K562 (cell line): Measurements from ENCODE around the gene ANKS1B. TPM values are rescaled to one million over a fixed set of nuclear protein-coding genes. Genes with fewer than 3 reads are reported as not detected.

Experiments
- ATAC-seq: fragments of 200-7000 bp; cut with Tn5 transposase; 3 replicates; pipeline ENCODE4 v1.9.1; 2020; ENCODE audit warnings: moderate library complexity
- BruUV-seq: library from RNA; stranded (reverse); fragments of 400-500 nt; replicated peaks from 2 replicates; lab custom pipeline; 2021; lab: Mats Ljungman, UMichigan
- CTCF ChIA-PET: fragments of 300-600 bp; formaldehyde crosslinking; extraction: SDS; loops from one replicate; lab custom pipeline; 2021; ENCODE audit warnings: low intra/inter-chr PET ratio; lab: Yijun Ruan, JAX
- POLR2A ChIA-PET: fragments of 300-600, 350-650 bp; sonication (Branson Sonifier 250); formaldehyde crosslinking; extraction: SDS; loops from one replicate; lab custom pipeline; 2021; ENCODE audit warnings: antibody characterized with exemption, inconsistent platforms; lab: Yijun Ruan, JAX
- DNase-seq, 4 experiments: peaks; one replicate each; pipeline versions ENCODE4 v3.0.0 to v3.0.0-alpha.2; 2011 to 2018; ENCODE audit warnings: low spot score in 3 of 4, mixed read lengths in 3 of 4; ENCODE audit errors: extremely low read depth in 1 of 4
- FAIRE-seq: peaks from 2 replicates; lab custom pipeline; 2011; peaks lifted over from hg19 to GRCh38; lab: Jason Lieb, UNC
- H2AFZ ChIP-seq: 2 replicates; pipeline ENCODE4 v1.6.0; 2011; ENCODE audit warnings: low read depth, low read length, control low read depth, inconsistent platforms
- H3K27ac ChIP-seq: fragments of 200-600 bp; 3 replicates; pipeline ENCODE4 v1.8.0; 2011; ENCODE audit warnings: low read depth, mild to moderate bottlenecking, control low read depth, inconsistent platforms, low read length, moderate library complexity, mixed read lengths; ENCODE audit errors: extremely low read depth
- H3K27me3 ChIP-seq, 2 experiments: fragments of 300-600 bp in 1 of 2; 2 replicates in 1 of 2; 3 replicates in 1 of 2; pipeline versions ENCODE4 v1.6.0 to v1.8.0; 2011; ENCODE audit warnings: inconsistent platforms in 2 of 2, low read length in 2 of 2, mild to moderate bottlenecking in 1 of 2, mixed read lengths in 1 of 2, moderate library complexity in 1 of 2; ENCODE audit not compliant: control insufficient read depth in 2 of 2, insufficient read depth in 2 of 2
- H3K36me3 ChIP-seq: fragments of 300-600 bp; 3 replicates; pipeline ENCODE4 v1.8.0; 2011; ENCODE audit warnings: mild to moderate bottlenecking, low read length, inconsistent platforms; ENCODE audit not compliant: control insufficient read depth, insufficient read depth
- H3K4me1 ChIP-seq, 2 experiments: fragments of 200-600 bp in 1 of 2; replicated peaks in 1 of 2; 2 replicates in 1 of 2; 3 replicates in 1 of 2; pipeline versions ENCODE4 v1.5.1 to v1.8.0; 2011; ENCODE audit warnings: inconsistent platforms in 2 of 2, low read length in 2 of 2, mild to moderate bottlenecking in 1 of 2, mixed read lengths in 1 of 2, moderate library complexity in 1 of 2; ENCODE audit not compliant: control insufficient read depth in 2 of 2, insufficient read depth in 2 of 2
- H3K4me2 ChIP-seq: 2 replicates; pipeline ENCODE4 v1.6.1; 2011; ENCODE audit warnings: low read length, control low read depth, inconsistent platforms, mixed read lengths; ENCODE audit not compliant: insufficient read depth
- H3K4me3 ChIP-seq: fragments of 200-600 bp; sonication (generic), shearing (Covaris generic); 2 replicates; pipeline ENCODE4 v1.5.1; 2016; ENCODE audit warnings: control low read depth, inconsistent platforms
- H3K79me2 ChIP-seq: fragments of 200-600 bp; 3 replicates; pipeline ENCODE4 v1.8.0; 2011; ENCODE audit warnings: low read length, inconsistent platforms; ENCODE audit not compliant: control insufficient read depth, insufficient read depth
- H3K9ac ChIP-seq, 2 experiments: 2 replicates each; pipeline versions ENCODE4 v1.6.0 to v1.6.1; 2011; ENCODE audit warnings: low read depth in 2 of 2, low read length in 2 of 2, control low read depth in 1 of 2, inconsistent platforms in 1 of 2, mild to moderate bottlenecking in 1 of 2, mixed read lengths in 1 of 2; ENCODE audit not compliant: insufficient read depth in 1 of 2
- H3K9me1 ChIP-seq: one replicate; pipeline ENCODE4 v1.6.0; 2011; ENCODE audit warnings: inconsistent platforms, mild to moderate bottlenecking, low read length, moderate library complexity; ENCODE audit not compliant: control insufficient read depth, insufficient read depth
- H3K9me3 ChIP-seq: replicated peaks from 2 replicates; pipeline ENCODE4 v1.5.1; 2011; ENCODE audit warnings: low read depth, low read length, inconsistent platforms; ENCODE audit not compliant: control insufficient read depth, insufficient read depth
- H4K20me1 ChIP-seq: replicated peaks from 2 replicates; pipeline ENCODE4 v1.6.1; 2011; ENCODE audit warnings: low read length, inconsistent platforms, mixed read lengths; ENCODE audit not compliant: control insufficient read depth, insufficient read depth
- BMI1 ChIP-seq: fragments of 150-350 bp; IDR thresholded peaks from 2 replicates; pipeline ENCODE4 v1.6.1; 2014; ENCODE audit warnings: low read length
- CBX1 ChIP-seq: sonication (generic); IDR thresholded peaks from 2 replicates; pipeline ENCODE4 v1.6.1; 2016; ENCODE audit warnings: antibody characterized with exemption, low read depth, mild to moderate bottlenecking
- CEBPB ChIP-seq: fragments of 450-650 bp; IDR thresholded peaks from 2 replicates; pipeline ENCODE4 v1.6.1; 2016; ENCODE audit warnings: missing genetic modification characterization, missing compliant biosample characterization
- DDX20 ChIP-seq: fragments of 450-650 bp; IDR thresholded peaks from 2 replicates; pipeline ENCODE4 v1.6.1; 2016; ENCODE audit warnings: missing genetic modification characterization, low read depth, mild to moderate bottlenecking, missing compliant biosample characterization, moderate library complexity
- ELF4 ChIP-seq: fragments of 450-650 bp; formaldehyde crosslinking; IDR thresholded peaks from 2 replicates; pipeline ENCODE4 v1.4.0; 2022; ENCODE audit warnings: missing genetic modification characterization
- HCFC1 ChIP-seq: IDR thresholded peaks from 2 replicates; pipeline ENCODE4 v1.6.1; 2012; ENCODE audit warnings: low read depth, low read length, improper control_type of control experiment
- KLF16 ChIP-seq: IDR thresholded peaks from 2 replicates; pipeline ENCODE4 v1.6.1; 2016; ENCODE audit warnings: antibody characterized with exemption
- LCOR ChIP-seq: sonication (generic); formaldehyde crosslinking; IDR thresholded peaks from 2 replicates; pipeline ENCODE4 v1.8.0; 2022; ENCODE audit warnings: mild to moderate bottlenecking, missing genetic modification reagents
- PHF20 ChIP-seq: fragments of 450-650 bp; IDR thresholded peaks from 2 replicates; pipeline ENCODE4 v1.6.1; 2018; ENCODE audit not compliant: partially characterized antibody
- POU5F1 ChIP-seq: fragments of 150-350 bp; IDR thresholded peaks from 2 replicates; pipeline ENCODE4 v1.6.1; 2014; ENCODE audit warnings: borderline replicate concordance, low read length, low read depth, mild to moderate bottlenecking; ENCODE audit not compliant: partially characterized antibody
- RBM15 ChIP-seq: fragments of 200-400 bp; formaldehyde crosslinking; IDR thresholded peaks from 2 replicates; pipeline ENCODE4 v1.6.1; 2018; ENCODE audit warnings: mild to moderate bottlenecking, low read length, moderate library complexity; ENCODE audit not compliant: insufficient read depth
- ZBTB8A ChIP-seq: fragments of 450-650 bp; IDR thresholded peaks from 2 replicates; pipeline ENCODE4 v1.6.1; 2018; ENCODE audit warnings: mild to moderate bottlenecking, moderate library complexity; ENCODE audit not compliant: partially characterized antibody
- ZFP36 ChIP-seq: fragments of 150-350 bp; IDR thresholded peaks from 2 replicates; pipeline ENCODE4 v1.6.1; 2018; ENCODE audit warnings: low read length, low read depth; ENCODE audit not compliant: partially characterized antibody
- ZNF584 ChIP-seq: fragments of 200-800 bp; sonication (Bioruptor generic); IDR thresholded peaks from 2 replicates; pipeline ENCODE4 v1.6.1; 2016; ENCODE audit warnings: low read depth, mild to moderate bottlenecking, missing genetic modification characterization, missing compliant biosample characterization
- WGBS: fragments of 100-300 bp; shearing (Covaris generic); methylation state at CpG from one replicate; pipeline ENCODE4 v1.1.6; 2016; ENCODE audit warnings: low coverage, mixed read lengths; ENCODE audit not compliant: insufficient coverage; ENCODE audit errors: missing lambda C conversion rate; 5-methylcytosine and 5-hydroxymethylcytosine counted together
- in situ Hi-C: fragments of 300-500 bp; cut with MboI; formaldehyde crosslinking; loops from 4 replicates; pipeline ENCODE4 v1.15.0; 2018; ENCODE audit warnings: inconsistent platforms, mixed read lengths
- intact Hi-C: fragments of 100-400 bp; cut with micrococcal nuclease; formaldehyde crosslinking; loops from 2 replicates; pipeline ENCODE4 v1.14.2; 2022
- polyA plus RNA-seq, 8 experiments: library from polyadenylated mRNA; depleted of rRNA in 4 of 8; stranded (reverse) in 5 of 8; unstranded in 3 of 8; fragments of >200 nt; fragmentation: Nextera tagmentation in 2 of 8; fragmentation: Illumina TruSeq in 1 of 8; extraction: Ambion mirVana in 2 of 8; extraction: Trizol in 1 of 8; gene quantifications; 2 replicates each; pipeline versions ENCODE4 v1.2.1 to v1.2.3, GENCODE V29; 2011 to 2014; ENCODE audit warnings: inconsistent platforms in 1 of 8, missing spikeins in 1 of 8
- total RNA-seq, 7 experiments: library from RNA; depleted of rRNA in 6 of 7; stranded (reverse); fragments of >200 nt in 6 of 7; fragmentation: Illumina TruSeq in 2 of 7; extraction: Trizol in 2 of 7; gene quantifications; 2 replicates each; pipeline versions ENCODE4 v1.2.1 to v1.2.3, GENCODE V29; 2011 to 2021; ENCODE audit warnings: low replicate concordance in 1 of 7
- TF ChIP-seq, protein P1 (sequence below): fragments of 250-450 bp; sonication (Bioruptor Pico); IDR thresholded peaks from 2 replicates; pipeline ENCODE4 v1.4.0; 2020
- TF ChIP-seq, protein P2 (sequence below): fragments of 200-800 bp; sonication (Bioruptor generic); IDR thresholded peaks from 2 replicates; pipeline ENCODE4 v1.6.1; 2017; ENCODE audit warnings: missing genetic modification characterization, missing compliant biosample characterization

The ANKS1B gene
- total and polyA plus RNA-seq, 9 of the 15 experiments (the other 6 are each of a cell fraction or from before 2014, with no cell fraction given): 0.04 to 0.47 (median 0.28) TPM; not detected in 4

DNA sequence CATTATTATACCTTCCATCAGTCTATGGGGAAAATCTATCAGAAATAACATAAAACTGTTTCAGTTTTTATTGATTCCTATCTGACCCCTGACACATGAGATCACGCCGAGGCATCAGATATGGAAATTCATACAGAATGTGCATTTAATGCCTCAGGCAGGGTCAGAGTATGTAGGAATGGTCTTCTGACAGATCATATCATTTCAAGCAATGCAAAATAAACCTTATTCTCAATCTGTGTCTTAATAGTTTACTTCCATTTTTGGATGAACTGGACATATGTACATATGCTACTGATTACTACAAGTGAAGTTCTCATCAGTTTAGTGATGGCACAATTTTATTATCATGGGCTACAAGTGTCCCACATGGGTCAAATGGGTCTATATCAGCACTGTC, 150.0 kb downstream of the ANKS1B start:
- ATAC-seq (no peak), FAIRE-seq (no peak), DNase-seq (no peak)
- intact Hi-C loops (no loop called here), in situ Hi-C loops (no loop called here)
- H3K9me3 ChIP-seq: no peaks in the 10 kb centered on the region
- no peaks in the 10 kb centered on the region for H3K36me3 ChIP-seq
- H3K9ac ChIP-seq: no peak overlapping the region
- no peaks in the 10 kb centered on the region for H3K9me1 ChIP-seq
- H4K20me1 ChIP-seq: no peaks in the 10 kb centered on the region
- no peaks in the 10 kb centered on the region for H3K79me2 ChIP-seq
- H2AFZ ChIP-seq: no peak overlapping the region
- H3K4me2 ChIP-seq: no peak overlapping the region
- H3K4me3 ChIP-seq: no peak overlapping the region
- no peak overlapping the region for H3K27ac ChIP-seq
- 5% methylated on average over 2 of the region's 2 CpGs for WGBS
- ChIA-PET POLR2A (no interaction called here), CTCF (no interaction called here)
- H3K4me1 ChIP-seq: no peaks in the 10 kb centered on the region
- no TSS peak for BruUV-seq
- H3K27me3 ChIP-seq: no peaks in the 10 kb centered on the region
- TF ChIP-seq, protein P1, sequence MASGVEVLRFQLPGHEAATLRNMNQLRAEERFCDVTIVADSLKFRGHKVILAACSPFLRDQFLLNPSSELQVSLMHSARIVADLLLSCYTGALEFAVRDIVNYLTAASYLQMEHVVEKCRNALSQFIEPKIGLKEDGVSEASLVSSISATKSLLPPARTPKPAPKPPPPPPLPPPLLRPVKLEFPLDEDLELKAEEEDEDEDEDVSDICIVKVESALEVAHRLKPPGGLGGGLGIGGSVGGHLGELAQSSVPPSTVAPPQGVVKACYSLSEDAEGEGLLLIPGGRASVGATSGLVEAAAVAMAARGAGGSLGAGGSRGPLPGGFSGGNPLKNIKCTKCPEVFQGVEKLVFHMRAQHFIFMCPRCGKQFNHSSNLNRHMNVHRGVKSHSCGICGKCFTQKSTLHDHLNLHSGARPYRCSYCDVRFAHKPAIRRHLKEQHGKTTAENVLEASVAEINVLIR (CRISPR knock-in tag): no peak

DNA sequence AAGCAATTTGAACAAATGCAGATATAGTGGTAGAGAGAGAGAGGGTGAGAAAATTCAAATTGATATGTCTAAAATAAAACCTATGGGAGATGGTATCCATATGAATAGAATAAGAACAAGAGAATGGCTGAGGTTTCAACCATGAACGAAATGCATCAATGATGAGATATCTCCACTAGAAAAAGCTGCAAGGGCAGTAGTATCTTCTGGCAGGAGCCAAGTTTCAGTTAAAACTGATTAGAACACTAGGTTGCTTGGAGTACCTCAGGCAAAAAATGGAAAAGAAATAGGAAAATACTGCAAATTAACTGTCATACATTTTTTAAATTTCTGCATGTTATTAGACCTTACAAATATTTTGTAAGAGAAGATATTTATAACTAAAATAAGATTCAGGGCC, 151.3 kb downstream of the ANKS1B start:
- CTCF ChIA-PET: no interaction called here
- H3K9me3 ChIP-seq: no peaks in the 10 kb centered on the region
- H3K4me2 ChIP-seq: no peak overlapping the region
- no peak overlapping the region for H3K27ac ChIP-seq
- H3K4me3 ChIP-seq: no peak overlapping the region
- H3K27me3 ChIP-seq: no peaks in the 10 kb centered on the region
- H3K79me2 ChIP-seq: no peaks in the 10 kb centered on the region
- no peak overlapping the region for H2AFZ ChIP-seq
- intact Hi-C loops (no loop called here), in situ Hi-C loops (no loop called here)
- FAIRE-seq: no peak
- no peak overlapping the region for H3K9ac ChIP-seq
- H3K36me3 ChIP-seq: no peaks in the 10 kb centered on the region
- H3K4me1 ChIP-seq: no peaks in the 10 kb centered on the region
- 0% methylated on average over 1 of the region's 1 CpG for WGBS
- ATAC-seq: no peak
- no TSS peak for BruUV-seq
- no peaks in the 10 kb centered on the region for H4K20me1 ChIP-seq
- POLR2A ChIA-PET: no interaction called here
- DNase-seq: no peak
- no peaks in the 10 kb centered on the region for H3K9me1 ChIP-seq
- no peak for TF ChIP-seq HCFC1
- TF ChIP-seq DDX20 (tag): no peak
- no peak for TF ChIP-seq RBM15
- TF ChIP-seq, protein P2, sequence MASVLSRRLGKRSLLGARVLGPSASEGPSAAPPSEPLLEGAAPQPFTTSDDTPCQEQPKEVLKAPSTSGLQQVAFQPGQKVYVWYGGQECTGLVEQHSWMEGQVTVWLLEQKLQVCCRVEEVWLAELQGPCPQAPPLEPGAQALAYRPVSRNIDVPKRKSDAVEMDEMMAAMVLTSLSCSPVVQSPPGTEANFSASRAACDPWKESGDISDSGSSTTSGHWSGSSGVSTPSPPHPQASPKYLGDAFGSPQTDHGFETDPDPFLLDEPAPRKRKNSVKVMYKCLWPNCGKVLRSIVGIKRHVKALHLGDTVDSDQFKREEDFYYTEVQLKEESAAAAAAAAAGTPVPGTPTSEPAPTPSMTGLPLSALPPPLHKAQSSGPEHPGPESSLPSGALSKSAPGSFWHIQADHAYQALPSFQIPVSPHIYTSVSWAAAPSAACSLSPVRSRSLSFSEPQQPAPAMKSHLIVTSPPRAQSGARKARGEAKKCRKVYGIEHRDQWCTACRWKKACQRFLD (CRISPR knock-in tag): no peak
- TF ChIP-seq BMI1: no peak
- no peak for TF ChIP-seq CEBPB (tag)
- no peak for TF ChIP-seq ELF4 (CRISPR knock-in tag)
- no peak for TF ChIP-seq POU5F1
- TF ChIP-seq ZFP36: no peak
- TF ChIP-seq ZBTB8A: no peak
- TF ChIP-seq CBX1: no peak
- no peak for TF ChIP-seq PHF20
- TF ChIP-seq LCOR: no peak
- no peak for TF ChIP-seq ZNF584 (CRISPR knock-in tag)
- no peak for TF ChIP-seq KLF16
